GM18508 (cell line): ENCODE measurements around the gene FOXD4L6.
"Not testable (repeated sequence)": the region's sequence is repeated elsewhere in the genome, so short reads cannot be mapped to it uniquely, and the experiment has no call there.

Experiments
- ATAC-seq: cut with Tn5 transposase; IDR thresholded peaks from one replicate; pipeline ENCODE4 v1.9.1; 2021; ENCODE audit warnings: moderate number of reproducible peaks; ENCODE audit not compliant: insufficient read depth, unreplicated experiment

FOXD4L6 gene

DNA sequence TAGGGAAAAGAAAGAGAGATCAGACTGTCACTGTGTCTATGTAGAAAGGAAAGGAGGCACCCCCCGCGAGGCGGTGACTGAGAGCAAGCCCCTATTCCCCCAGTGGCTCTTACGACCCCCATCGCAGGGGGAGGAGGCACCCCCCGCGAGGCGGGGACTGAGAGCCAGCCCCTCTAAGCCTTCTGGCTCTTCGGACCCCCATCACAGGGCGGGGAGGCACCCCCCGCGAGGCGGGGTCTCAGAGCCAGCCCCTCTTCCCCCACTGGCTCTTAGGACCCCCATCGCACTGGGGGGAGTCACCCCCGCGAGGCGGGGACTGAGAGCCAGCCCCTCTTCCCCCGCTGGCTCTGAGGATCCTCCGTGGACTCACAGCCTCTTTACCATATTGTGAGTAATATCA lies 23.9 kb downstream of the FOXD4L6 start:
- not testable (repeated sequence) for ATAC-seq

DNA sequence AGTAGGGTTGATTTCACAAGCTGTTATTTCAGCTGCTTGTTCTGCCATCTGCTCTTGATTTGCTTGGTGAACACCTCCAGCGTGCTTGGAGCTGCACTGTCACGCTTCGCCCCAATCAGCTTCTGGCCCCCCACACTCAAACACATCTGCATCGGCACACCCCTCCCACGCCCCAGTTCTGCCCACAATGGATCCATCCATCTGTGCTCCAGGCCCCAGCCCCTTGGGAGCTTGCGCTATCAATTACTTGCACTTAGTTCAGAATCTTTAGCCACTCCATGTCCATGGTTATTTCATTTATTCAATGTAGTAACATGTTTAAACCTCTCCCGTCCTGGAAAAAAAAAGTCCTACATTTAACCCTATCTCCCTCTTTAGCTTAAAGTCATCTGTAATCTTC lies 28.0 kb downstream of the FOXD4L6 start:
- ATAC-seq: not testable (repeated sequence)

DNA sequence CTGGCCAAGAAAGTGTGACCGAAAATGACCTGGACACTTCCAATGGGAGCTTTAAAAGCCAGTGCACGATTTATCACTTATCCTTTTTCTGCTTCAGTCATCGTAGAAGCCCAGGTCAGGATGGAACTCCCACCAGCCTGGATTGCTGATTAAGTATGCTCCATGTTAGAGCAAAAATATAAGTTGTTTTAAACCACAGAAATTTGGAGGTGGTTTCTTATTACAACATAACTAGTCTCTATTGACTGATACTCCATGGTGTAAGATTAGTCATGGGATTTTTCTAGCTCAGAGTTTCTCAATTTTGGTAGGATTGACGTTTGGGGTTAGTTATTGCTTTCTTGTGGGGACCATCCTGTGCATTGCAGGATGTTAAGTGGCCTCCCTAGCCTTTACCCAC lies 29.7 kb downstream of the FOXD4L6 start:
- not testable (repeated sequence) for ATAC-seq

DNA sequence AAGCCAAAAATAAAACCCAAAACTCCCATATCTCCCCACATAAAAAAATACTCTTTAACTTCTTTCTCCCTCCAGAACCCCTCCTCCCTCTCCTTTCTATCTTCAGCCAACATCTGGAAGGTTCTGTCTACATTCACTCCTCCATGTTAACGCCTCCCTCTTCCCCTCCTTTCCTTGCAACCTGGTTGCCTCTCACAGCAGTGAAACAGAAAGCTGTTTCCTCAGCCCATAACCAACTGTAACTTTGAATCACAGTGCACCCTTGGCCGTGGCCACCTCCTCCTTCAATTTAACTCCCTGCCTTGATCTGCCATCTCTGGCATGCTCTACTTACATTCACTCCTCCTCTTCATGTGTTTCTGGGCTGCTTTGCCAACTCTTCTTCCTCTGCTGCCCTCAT lies 33.4 kb downstream of the FOXD4L6 start:
- ATAC-seq: not testable (repeated sequence)

DNA sequence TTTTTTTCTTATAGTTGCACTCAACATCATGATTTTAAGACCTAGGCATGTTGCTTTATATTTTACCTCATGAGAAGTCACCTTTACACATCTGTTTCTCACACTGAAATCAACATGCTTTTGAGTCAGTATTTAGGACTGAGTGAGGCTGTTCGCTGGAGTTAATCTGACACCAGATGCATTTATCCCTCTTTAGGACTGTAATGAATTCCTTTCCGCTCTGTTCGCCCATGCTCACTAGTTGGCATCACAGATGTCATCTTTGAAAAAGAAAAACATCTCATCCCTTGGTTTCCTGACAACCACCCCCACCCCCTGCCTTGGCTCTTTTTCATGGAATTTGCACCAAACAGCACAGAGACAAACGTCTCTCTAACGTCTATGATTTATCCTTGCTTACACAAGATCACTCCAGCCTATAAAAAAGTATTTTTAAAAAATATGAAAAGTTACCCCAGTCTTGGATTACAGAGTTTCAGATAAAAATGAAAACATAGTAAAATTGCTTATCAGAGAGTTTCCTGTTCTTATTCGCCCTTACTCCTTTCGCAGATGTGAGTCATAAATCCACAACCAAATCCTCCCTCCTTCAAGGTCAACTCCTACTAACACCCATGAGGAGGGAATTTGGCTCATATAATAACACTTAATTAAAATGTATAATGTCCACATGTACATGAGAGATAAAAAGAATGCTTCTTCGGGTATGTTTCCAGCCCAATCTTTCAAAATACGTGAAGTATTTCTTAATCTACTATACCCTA lies 34.3 kb downstream of the FOXD4L6 start:
- not testable (repeated sequence) for ATAC-seq

DNA sequence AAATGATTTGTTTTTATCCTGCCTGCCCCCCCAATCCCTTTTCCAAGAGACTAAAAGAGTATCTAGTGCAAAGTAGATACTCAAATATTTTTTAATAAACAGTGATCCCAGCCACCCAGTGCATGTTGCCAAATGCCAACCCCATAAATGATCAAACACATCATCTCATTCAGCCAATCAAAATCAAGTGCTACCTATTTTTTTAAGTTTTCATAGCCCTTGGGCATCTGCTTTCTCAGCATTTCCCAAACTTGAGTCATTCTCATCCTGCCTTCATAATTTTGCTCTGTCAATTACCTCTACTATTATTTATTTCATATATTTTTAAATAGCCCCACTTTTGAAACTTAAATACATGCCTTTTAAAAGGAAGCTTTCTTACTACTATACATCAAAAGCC lies 37.6 kb downstream of the FOXD4L6 start:
- not testable (repeated sequence) for ATAC-seq

DNA sequence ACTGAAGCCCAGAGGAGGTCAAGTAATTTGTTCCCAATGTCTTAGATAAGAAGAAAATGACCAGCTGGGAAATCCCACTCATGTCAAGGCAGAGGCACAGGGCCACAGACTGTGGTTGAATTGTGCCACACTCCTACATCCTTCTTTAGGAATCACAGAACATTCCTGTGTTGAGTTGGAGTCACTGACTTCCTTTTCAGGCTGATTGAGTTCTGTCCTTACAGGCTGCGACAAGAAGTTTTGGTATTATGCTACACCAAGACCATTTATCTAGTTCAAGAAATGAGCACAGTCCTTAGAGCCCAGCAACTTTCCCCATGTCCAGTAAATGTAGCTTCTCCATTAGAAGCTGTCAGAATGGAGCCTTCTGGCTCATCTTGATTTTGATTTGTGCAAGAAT lies 38.1 kb downstream of the FOXD4L6 start:
- ATAC-seq: not testable (repeated sequence)

DNA sequence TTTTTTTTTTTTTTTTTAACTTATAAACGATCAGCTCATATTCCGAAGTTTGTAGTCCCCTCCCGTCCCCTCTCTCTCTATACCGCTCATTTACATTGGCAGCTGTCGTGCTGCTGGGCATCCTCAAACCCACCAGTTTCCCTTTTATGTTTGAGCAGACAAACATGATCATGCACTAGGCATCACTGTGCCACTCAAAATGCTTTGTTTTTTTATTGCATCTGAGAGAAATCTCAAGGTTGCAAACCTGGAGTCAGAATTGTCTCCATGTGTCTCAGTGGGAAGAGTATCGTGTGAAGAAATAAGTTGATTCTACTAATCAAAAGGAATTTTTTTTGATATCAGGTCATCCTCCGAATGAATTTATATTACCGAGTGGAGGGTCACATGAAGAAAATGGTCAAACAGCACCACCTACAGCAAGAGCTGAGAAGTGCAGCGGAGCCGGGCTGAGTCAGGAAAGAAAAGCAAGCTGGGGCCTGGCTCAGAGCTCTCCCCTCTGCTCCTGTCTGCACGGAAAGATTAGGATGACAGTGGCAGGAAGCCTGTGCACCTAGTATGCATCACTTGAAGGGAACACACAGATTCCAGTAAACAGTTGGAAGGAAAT lies 39.9 kb downstream of the FOXD4L6 start:
- ATAC-seq: peak; percentile 53

DNA sequence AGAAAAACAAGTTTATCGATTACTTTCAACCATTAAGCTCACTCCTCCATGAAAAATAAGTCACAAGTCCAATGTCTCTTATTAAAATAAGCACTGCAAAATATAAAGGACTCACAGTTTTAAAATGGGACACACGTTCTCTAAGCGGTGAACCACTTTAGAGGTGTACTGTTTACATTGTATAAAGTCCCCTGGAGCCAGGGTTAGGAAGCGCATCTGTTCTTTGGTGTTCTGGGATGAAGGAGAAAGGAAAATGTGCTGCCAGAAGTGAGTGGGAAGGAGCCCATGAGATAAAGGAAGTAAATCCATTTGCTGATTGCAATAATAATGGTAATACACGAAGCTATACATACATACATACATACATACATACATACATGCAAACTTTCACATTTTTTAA lies 40.6 kb downstream of the FOXD4L6 start:
- not testable (repeated sequence) for ATAC-seq

DNA sequence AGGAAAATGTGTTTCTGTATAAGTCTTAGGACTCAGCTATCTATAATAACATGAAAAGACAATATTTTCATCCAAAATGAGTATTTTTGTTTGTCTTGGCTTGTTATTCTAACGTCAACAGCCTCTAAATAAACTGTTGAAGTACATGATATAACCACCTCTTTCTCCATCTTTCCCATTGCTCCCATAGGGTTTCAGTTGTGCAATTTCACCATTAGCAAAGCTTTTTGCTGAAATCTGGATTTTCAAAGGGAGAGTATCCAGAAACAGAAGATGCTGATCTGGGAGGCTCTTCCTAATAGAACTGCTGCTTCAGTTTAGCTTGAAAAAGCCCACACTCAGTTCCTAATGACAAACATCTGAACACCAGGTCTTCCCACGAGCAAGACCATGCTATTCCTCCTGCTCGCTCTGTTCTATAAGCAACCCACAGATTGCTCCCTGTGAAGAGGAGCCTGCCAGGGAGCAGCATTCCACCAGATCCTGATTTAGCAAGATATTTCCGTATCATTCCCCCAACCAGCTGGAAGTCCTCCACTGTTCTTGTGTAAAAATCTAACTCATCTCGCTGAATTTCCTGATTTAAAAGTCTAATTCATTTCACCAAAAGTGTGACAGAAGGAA lies 41.2 kb downstream of the FOXD4L6 start:
- not testable (repeated sequence) for ATAC-seq

DNA sequence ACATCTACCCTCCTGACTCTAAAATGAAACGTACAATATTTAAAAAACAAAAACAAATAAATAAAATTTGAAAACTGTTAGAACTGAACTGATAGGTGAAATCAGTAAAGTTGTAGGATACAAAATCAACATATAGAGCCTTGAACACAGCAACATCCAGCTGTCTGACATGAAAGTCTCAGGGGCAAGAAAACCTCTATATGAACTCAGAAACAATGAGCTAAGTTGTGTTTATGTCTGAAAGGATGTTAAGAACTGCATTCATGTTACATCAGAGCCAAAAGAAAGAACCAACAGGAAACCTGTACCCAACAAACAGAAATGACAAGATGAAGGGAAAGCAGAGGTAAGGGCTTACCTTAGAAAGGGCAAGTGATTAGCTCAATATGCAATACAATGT lies 41.8 kb downstream of the FOXD4L6 start:
- ATAC-seq: not testable (repeated sequence)

DNA sequence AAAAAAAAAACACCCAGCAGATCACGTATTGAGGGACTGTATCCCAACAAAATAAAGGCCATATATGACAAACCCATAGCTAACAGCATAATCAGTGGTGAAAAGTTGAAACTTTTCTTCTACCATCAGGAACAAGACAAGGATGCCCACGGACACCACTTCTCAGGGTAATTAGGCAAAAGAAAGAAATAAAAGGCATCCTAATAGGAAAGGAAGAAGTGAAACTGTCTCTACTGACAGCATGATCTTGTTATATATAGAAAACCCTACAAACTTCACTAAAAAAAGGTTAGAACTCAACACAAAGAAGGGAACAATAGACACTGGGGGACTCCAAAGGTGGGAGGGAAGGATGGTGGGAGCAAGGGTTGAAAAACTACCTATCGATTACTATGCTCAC lies 42.3 kb downstream of the FOXD4L6 start:
- ATAC-seq: not testable (repeated sequence)

DNA sequence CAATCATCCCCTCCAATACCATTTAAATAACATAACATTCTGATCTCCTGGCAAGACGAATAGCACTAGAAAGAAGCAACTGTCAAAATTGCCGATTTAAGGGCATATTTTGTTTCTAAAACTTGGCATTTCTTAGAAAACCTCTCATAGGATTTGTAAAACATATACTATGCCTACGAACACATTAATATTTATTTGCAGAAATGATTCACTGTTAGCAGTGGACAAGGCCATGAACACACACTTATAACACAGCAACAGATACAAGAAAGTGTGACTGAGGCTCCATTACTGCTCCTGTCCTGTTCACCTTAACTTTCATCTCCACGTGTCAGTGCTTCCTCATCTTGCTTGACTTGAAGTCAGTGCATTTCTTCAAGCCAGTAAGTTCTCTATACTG lies 46.1 kb downstream of the FOXD4L6 start:
- not testable (repeated sequence) for ATAC-seq

DNA sequence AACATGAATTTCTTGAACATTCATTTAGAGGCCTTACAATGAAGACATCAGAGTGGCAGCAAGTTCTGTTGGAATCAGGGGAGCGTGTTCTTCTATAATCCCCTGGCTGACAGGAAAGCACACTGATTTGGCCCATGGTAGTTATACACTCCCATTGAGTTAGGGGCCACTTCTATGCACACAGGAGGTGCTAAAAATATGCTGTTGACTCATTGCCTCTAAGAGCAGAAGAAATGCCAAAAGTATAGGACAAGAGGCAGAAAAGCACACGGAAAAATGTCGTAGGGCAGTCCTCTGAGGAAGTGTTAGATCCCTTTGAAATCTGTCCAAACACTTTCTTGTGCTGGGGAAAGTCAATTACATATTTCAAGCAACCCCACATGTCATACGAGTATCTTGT lies 49.0 kb downstream of the FOXD4L6 start:
- ATAC-seq: not testable (repeated sequence)

DNA sequence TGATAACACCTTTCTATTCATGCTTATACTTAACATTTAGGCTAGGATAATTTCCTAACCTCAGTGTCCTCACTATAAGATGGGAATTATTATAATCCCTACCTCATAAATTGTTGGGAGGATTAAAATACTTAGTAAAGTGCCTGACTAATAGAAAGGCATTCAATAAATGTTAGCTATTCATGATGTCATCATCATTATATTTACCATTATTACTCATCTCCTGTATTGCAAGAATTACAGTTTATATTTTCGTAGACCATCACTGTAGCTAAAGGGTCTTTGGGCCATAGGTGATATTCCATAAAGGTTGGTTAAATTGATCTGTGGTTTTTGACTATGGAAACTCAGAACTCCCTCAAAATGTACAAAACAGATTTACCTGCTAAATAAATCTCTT lies 50.9 kb downstream of the FOXD4L6 start:
- ATAC-seq: not testable (repeated sequence)
